HG02571 (cell line): Measurements from ENCODE around the gene CENPM.
"Not testable (repeated sequence)": the region's sequence is repeated elsewhere in the genome, so short reads cannot be mapped to it uniquely, and the experiment has no call there.

Experiments used
- ATAC-seq: cut with Tn5 transposase; IDR thresholded peaks from one replicate; pipeline ENCODE4 v1.9.1; 2021; ENCODE audit warnings: mild to moderate bottlenecking, moderate library complexity; ENCODE audit not compliant: unreplicated experiment

The CENPM gene

DNA sequence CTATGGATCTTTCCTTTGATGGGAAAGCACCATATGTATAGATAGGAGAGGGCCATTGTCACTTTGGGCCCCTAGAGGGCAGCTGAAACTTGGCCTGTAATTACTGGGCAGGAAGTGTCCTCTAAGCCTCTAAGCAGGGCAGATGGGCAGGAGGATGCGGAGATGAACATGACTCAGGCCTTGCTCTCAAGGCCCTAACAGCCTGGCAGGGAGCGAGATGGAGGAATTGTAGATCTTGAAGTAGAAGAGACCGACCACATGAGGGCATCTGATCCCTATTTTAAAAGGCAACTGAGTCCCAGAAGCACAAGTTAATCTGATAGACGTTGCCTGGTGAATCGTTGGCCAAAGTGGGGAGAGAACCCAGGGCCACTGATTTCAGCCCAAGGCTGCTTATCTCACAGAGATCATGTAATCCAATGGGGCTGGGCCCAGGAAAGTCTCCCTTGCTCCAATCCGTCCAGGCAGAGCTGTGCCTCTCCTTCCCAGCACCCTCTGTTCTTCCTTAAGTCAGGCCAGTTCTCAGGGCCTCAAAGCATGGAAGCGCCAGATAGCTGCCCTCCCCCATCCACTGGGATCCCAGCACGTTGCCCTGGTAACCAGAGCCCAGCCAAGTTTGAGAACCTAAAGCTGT is 19.8 kb upstream of the CENPM start:
- no peak for ATAC-seq

DNA sequence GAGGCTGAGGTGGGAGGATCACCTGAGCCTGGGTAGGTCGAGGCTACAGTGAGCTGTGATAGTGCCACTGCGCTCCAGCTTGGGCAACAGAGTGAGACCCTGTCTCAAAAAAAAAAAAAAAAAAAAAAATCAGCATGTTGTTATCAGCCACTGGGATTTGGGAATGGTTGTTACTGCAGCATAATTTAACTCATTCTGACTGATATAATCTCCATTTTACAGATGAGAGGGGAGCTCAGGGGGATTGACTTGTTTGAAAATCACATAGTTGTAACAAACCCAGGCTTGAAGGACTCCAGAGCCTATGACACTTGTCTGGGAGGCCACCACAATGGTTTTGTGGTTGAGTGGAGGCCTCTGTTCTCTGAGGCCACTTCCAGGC is 19.3 kb upstream of the CENPM start:
- ATAC-seq, result no peak

DNA sequence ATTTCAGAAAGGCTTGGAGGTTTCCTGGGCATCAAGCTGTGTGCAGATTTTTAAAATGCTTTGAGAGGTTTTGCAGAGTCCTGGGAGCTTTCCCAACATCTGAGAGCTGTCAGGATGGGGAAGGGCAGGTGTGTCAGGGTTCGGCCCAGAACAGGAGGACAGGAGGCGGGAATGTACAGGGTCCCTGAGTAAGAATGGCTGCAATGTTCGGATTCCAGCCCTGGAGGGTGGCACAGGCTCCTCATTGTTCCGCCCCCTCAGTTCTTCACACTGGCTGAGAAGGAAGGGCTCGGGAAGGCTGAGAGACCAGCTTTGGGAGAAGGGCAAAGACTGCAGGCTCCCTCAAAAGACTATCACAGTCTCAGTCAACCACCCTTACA is 17.1 kb upstream of the CENPM start:
- no peak for ATAC-seq

DNA sequence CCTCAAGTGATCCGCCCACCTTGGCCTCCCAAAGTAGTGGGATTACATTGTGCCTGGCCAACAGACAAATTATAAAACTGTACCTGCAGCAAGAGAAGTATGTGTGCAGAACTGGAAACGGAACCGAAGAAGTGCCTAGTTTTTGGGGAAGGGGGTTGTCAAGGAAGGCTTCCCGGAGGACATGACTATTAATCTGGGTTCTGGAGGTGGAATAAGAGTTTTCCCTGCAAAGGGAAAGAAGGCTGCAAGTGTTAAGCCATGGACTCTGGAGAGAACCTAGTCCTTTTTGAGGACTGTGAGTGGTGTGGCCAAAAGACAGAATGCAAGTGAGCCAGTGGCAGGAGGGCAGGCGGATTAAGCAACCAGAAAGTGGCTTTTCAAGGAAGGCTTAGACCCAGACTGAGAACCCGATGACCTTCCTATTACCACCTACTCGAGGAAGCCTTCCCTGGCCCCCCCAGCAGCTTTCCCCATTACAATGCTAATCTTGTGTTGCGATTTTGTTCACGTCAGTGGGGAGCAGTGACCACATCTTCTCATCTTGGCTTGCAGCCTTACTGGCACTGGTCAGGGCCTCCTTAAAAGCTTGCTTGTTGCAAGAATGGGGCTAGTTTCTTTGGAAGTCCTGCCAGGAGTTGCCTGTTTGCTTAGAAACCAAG is 16.6 kb upstream of the CENPM start:
- no peak for ATAC-seq

DNA sequence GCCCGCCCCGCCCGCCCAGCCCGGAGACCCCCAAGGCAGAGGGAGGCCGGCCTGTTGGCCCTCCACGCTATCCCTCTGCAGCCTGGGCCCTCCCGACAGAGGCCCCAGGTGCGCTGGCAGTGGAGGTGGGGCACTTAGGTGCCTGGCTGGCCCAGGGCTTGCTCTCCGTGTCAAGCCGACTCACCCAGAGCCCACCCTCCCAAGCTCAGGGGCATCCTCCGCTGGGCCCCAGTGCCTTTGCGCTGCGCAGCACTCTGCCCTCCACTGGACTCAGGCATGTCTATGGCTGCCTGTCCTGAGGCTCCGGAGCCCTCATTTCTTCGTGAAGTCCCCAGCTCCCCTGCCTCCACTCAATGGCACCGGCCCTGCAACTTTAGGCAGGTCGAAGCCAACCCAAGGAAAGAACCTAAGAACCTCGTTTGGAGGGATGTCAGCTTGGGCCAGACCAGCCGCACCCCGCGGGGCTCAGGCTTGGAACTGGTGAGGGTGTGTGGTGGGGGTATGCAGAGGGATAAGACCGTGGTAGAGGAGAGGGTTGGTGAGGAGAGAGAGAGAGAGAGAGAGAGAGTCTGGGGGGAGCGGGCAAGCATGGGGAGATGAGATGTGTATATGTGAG is 11.1 kb upstream of the CENPM start:
- ATAC-seq, result no peak

DNA sequence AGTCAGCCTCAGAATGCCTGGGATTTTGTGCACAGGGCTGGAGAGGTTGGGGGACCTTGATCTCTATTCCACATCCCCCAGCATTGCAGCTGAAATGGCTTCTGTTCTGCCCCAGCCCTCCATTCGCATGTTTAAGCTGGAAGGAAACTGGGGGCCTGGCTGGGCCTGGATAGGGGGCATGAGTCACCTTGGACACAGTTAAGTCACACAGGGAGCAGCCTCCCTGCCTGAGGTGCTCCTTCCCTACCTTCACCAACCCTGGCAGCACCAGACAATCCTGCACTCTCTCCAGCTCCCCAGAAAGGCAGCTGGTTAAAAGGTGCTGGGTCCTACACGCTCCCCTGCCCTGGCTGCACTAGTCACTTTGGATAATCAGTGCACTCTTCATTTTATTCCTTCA is 5.8 kb upstream of the CENPM start:
- ATAC-seq, result no peak

DNA sequence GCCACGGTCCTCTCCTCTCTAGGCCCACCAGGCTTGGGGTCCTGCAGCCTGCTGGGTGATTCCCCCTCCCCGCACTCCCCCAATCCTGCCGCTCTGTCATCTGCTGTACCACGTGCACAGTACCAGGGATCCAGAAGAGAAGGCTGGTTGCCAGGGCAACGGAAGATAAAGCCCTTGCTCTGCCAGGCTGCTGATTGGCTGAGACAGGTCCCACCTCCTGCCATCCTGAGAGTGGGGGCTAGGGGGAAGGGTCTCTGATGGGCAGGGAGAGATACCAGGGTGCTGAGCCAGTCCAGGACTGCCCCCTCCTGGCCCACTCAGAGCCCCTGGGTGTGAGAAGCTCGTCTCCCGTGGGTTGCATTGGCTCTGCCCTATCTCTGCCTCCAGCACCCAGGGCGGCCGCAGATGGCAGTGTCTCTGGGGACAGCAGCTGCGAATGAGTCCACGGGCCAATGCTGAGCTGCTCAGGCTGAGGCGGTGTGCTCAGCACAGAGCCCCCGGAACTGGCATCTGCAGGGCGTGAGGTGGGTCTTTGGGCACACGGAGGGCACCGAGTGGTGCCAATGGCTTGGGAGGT is 5.0 kb upstream of the CENPM start, which contains the start of gene SMIM45:
Gene SMIM45 (plus strand): TSS at position 253 of the 577 bp plus-strand sequence.
- no peak for ATAC-seq

DNA sequence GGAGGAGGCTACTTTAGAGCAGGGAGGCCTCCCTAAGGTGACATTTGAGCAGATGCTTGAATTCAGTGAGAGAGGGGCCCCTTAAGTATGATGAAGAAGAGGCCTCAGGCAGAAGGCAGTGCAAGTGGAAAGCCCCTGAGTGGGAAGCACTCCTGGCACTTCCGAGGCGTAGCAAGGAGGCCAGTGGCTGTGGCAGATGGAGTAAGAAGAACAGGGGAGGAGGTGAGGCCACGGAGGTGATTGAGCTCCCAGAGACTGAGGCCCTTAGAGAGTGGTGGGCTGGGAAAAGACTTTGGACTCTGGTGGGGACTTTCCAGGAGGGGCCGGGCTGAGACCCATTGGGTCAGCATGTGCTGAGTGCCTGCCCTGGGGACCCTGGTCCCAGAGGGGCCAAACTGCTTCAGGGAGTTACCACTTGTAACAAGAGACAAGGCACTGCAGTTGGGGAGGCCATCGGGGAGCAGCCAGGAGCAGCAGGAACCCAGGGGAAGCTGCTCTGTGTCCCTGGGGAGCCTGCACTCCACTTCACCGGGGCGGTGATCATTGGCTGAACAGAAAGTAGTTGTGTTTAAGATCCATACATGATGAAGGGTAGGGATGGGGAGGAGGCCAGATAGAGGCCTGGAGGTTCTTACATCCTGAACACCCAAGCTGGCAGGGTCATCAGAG is 2.5 kb upstream of the CENPM start:
- ATAC-seq, result no peak

DNA sequence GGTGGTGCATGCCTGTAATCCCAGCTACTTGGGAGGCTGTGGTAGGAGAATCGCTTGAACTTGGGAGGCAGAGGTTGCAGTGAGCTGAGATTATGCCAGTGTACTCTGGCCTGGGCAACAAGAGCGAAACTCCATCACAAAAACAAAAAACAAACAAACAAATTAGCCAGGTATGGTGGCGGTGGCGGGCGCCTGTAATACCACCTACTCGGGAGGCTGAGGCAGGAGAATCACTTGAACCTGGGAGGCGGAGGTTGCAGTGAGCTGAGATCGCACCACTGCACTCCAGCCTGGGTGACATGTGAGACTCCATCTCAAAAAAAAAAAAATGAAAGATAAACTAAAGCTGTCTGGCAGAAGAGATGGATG is 2.0 kb upstream of the CENPM start:
- not testable (repeated sequence) for ATAC-seq

DNA sequence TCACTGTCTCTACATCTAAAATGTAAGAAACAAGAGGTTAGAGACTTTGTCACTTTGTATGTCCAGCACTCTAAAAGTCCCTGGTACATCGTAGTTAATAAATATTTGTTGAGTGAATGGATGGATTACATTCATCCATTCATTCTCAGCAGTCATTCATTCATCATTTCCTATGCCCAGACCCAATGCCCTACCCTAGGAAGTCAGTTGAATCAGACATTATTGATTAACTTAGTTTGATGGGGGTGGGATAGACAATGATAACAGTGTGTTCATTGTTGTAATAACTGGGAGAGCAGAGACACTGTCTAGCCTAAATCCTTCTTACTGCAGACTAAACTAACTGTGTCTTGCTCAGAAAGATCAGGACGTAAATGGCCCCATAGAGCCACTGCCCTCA is 1.2 kb upstream of the CENPM start:
- ATAC-seq, result no peak

DNA sequence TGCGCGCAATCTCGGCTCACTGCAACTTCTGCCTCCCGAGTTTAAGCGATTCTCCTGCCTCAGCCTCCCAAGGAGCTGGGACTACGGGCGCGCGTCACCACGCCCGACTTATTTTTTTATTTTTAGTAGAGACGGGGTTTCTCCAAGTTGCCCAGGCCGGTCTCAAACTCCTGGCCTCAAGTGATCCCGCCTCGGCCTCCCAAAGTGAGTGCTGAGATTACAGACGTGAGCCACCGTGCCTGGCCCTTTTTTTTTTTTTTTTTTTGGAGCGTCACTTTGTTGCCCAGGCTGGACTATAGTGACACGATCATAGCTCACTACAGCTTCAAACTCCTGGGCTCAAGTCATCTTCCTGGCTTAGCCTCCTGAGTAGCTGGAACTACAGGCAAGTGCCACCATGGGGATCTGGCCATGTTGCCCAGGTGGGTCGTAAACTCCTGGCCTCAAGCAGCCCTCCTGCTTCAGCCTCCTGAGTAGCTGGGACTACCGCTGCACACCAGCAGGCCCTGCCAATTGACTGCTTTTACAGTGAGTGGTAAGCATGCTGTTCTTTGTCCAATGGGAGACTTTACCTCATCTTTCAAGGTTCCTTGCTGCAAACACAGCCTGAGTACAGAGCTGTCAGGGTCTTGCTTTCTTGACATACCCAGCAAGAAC is 600 bp upstream of the CENPM start:
- ATAC-seq, result no peak

DNA sequence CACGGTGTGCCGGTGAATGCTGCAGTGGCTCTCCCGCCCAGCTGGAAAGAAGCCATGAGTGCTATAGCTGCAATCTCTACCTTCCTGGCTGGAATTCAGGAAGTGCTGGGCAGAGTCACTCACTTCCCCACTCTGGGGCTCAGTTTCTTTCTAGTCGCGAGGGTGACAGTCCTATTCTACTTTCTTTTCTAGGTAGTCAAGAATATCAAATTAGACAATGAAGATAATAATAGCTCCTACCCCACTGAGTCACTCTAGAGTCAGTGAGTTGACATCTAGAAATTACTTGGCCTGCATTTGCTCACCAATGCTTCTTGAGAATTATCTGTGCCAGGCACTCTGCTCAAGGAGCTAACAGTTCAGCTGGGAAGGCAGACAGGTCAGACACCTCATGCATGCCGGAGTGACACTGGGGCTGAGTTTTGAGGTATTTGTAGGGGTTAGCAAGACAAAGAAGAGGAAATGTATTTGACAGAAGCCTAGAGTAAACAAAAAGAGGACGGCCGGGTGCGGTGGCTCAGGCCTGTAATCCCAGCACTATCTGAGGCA is 3.2 kb downstream of the CENPM start:
- no peak for ATAC-seq

DNA sequence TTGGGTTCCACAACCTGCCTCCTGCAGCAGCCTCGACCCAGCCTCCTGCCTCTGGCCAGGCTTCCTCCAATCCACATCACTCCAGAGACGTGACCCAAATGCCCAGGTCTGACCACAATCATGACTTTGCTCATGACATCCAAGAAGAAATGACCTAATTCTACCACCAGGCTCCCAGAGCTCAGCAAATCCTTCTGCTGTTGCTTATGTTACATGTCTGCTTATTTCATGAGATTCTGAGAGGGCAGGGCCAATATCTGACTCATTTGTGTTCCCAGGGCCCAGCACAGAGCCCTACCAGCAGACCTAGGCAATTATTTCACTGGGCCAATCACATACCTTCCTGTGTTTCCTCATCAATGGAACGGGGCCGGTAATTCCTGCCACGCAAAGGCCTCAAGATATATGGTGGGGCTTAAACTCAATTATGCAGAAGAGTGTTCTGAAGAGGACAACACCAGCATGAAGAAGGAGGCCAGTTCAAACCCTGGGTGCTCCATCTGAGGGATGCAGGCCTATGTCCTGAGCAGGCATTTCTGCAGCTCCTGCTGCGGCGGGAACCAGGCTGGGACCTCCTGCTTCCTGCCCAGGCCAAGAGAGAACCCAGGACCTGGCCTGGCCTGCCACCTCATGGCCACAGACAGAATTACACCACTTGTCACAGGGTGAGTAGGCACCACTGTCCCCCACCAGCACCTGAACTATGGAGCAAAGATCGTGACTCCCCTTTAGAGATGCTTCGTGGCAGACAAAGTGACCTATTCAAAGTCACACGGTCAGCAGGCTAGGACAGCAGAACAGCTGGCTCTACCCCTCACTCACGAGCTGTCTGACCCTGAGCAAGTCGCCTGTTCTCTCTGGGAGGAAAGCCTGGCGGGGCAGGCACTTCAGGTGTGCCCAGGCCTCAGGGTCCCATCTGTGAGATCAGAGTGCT is 5.9 kb downstream of the CENPM start:
- no peak for ATAC-seq

DNA sequence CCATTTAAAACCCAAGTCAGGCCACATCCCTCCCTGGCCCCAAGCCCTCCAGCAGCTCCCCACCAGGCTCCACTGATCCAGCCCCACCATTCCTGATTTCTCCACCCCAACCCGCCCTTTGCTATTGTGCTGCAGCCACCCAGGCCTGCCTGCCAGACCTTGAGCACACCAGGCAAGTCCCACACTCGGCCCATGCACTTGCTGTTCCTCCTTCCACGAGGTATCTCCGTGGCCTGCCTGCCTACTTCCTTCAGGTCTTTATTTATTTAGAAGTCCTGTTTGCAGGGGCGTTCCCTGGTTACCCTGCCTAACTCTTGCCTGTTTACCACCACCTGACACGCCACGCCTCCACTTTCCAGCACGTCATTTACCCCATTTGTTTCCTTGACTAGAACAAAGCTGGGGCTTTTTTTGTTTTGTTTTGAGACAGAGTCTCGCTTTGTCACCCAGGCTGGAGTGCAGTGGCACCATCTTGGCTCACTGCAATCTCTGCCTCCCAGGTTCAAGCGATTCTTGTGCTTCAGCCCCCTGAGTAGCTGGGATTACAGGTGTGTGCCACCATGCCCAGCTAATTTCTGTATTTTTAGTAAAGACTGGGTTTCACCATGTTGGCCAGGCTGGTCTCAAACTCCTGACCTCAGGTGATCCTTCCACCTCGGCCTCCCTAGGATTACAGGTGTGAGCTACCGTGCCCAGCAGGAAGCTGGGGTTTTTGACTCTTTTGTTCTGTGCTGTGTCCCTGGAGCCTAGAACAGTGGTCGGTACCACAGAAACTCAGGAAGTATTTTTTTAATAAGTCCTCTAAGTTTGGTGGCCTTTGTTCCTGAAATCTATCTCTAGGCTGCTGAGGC is 6.7 kb downstream of the CENPM start:
- peak; percentile 50 for ATAC-seq

DNA sequence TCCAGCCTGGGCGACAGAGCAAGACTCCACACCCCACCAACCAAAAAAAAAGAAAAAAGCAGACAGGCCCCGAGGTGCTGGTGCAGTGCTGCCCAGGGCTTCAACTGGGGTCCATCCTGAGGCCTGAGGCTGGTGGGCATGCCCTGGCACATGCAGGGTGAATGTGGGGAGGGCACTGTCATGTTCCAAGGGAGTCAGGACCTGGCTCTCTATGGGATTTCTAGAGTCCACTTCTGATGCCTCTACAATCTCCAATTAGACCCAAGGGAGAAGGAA is 10.1 kb downstream of the CENPM start:
- no peak for ATAC-seq

DNA sequence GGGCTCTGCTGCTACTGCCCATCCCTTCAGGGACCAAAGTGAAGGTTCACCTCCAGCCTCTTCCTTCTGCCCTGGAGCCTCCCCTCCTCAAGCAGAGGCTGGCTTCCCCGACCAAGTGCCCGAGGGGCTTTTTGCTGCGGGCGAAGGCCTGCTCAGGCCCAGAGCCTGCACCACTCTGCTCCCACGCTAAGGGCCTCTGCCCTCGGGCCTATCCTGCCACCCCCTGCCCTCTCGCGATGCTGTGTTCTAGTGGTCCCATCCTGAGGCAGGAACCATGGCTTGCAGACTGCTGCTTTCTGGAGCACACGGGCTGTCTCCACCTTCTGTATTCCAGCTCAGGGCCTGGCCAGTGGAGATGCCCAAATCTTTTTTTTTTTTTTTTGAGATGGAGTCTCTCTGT is 11.4 kb downstream of the CENPM start:
- ATAC-seq, result no peak

DNA sequence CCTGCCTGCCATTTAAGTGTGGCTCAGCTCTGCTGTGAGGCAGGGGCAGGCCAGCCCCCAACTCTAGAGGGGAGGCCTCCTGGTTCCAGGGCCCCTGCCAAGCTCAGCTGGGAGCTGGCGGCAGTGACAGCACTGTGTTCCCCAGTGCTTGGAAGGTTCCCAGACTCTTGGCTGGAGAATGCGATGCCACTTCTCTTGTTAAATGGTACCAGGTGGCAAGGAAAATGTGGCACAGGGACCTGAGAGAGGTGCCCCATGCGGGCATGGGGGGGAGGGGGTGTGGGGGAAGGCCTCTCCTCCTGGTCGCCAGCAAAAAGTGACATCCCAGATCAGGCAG is 12.0 kb downstream of the CENPM start:
- ATAC-seq, result no peak

DNA sequence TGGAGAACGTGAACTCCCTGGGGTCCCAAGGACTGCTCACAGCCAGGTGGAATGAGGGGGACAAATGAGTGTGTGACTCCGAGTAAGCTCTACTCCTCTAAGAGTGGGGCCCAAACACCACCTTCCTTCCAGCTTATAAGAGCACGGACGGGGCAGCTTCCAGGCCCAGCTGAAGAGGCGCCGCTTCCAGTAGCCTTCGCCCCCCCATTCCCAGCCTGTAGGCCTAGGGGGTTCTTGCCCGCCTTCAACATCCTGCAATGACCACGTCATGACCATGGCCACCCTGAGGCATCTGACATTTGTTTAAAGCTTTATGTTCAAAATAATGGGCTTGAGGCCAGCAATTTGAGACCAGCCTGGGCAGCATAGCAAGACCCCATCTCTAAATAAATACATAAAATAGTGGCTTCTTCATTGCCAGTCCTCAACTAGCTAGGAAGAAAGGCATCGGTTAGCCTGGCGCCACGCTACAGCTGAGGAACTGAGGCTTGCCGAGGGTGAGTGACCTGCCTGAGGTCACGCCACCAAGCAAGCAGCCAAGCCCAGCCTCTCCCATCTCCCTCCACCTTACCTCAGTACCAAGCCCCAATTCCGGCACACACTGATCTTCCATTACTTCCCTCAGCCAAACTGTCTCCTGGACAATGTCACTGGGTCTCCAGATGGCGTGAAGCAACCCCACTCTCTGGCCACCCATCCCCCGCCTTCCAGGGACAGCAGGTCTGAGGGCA is 12.5 kb downstream of the CENPM start:
- no peak for ATAC-seq
